T-cell (primary cell): ENCODE data around the gene APBB2. TPM values are rescaled to one million over a fixed set of nuclear protein-coding genes. Genes with fewer than 3 reads are reported as not detected.

ENCODE experiments used
- ATAC-seq, 4 experiments: fragments of 200-7000 bp in 3 of 4; fragments of 150-1000 bp in 1 of 4; cut with Tn5 transposase; replicated peaks in 1 of 4; 1 replicate in 3 of 4; 2 replicates in 1 of 4; pipeline ENCODE4 v1.10.0; 2021; ENCODE audit warnings: moderate library complexity in 3 of 4, mild to moderate bottlenecking in 2 of 4, moderate number of reproducible peaks in 1 of 4
- CTCF ChIA-PET, 2 donors: fragments of 300-600 bp; sonication (Branson Sonifier 250); formaldehyde crosslinking; loops; one replicate each; lab custom pipeline; 2022; ENCODE audit warnings: antibody characterized with exemption in 2 of 2; lab: Charles Lee
- POLR2A ChIA-PET, 2 donors: fragments of 300-600 bp; sonication (Branson Sonifier 250); formaldehyde crosslinking; loops; one replicate each; lab custom pipeline; 2022; ENCODE audit warnings: antibody characterized with exemption in 2 of 2; lab: Charles Lee
- DNase-seq, 35 experiments: peaks; one replicate each; pipeline versions ENCODE4 v3.0.0 to v3.0.0-alpha.2; 2013 to 2023
- H3K27ac ChIP-seq: one replicate; pipeline ENCODE4 v1.5.1; 2013; ENCODE audit warnings: low read length
- H3K27me3 ChIP-seq, 2 experiments: replicated peaks in 1 of 2; 1 replicate in 1 of 2; 2 replicates in 1 of 2; pipeline versions ENCODE4 v1.6.1 to v1.7.0; 2013; ENCODE audit warnings: low read length in 1 of 2, mixed read lengths in 1 of 2; ENCODE audit not compliant: control insufficient read depth in 2 of 2, insufficient read depth in 2 of 2; ENCODE audit errors: extremely low read depth in 1 of 2
- H3K36me3 ChIP-seq, 2 donors: 1 replicate in 1 of 2; 2 replicates in 1 of 2; pipeline versions ENCODE4 v1.6.1 to v1.7.0; 2013; ENCODE audit warnings: low read length in 1 of 2; ENCODE audit not compliant: control insufficient read depth in 2 of 2, insufficient read depth in 1 of 2; ENCODE audit errors: extremely low read depth in 1 of 2
- H3K4me1 ChIP-seq, 2 experiments: 1 replicate in 1 of 2; 2 replicates in 1 of 2; pipeline versions ENCODE4 v1.6.1 to v1.7.0; 2013; ENCODE audit warnings: low read length in 2 of 2, mixed read lengths in 1 of 2; ENCODE audit not compliant: insufficient read depth in 2 of 2, control insufficient read depth in 1 of 2; ENCODE audit errors: extremely low read depth in 1 of 2
- H3K4me3 ChIP-seq, 2 donors: 1 replicate in 1 of 2; 2 replicates in 1 of 2; pipeline versions ENCODE4 v1.5.1 to v1.7.0; 2013; ENCODE audit warnings: mild to moderate bottlenecking in 2 of 2, low read length in 1 of 2, moderate library complexity in 1 of 2; ENCODE audit not compliant: control insufficient read depth in 1 of 2; ENCODE audit errors: extremely low read depth in 1 of 2
- H3K9me3 ChIP-seq: 2 replicates; pipeline ENCODE4 v1.7.0; 2013
- H3K27ac Mint-ChIP-seq, 2 donors: one replicate each; pipeline ENCODE4 v1.8.0; 2020 to 2021; ENCODE audit warnings: mild to moderate bottlenecking in 2 of 2, mixed read lengths in 2 of 2
- H3K27me3 Mint-ChIP-seq, 2 donors: one replicate each; pipeline ENCODE4 v1.8.0; 2021 to 2022; ENCODE audit warnings: mixed read lengths in 2 of 2
- H3K36me3 Mint-ChIP-seq: one replicate; pipeline ENCODE4 v1.8.0; 2021; ENCODE audit warnings: mixed read lengths
- H3K4me1 Mint-ChIP-seq, 3 donors: one replicate each; pipeline ENCODE4 v1.8.0; 2020 to 2022; ENCODE audit warnings: mixed read lengths in 3 of 3, mild to moderate bottlenecking in 1 of 3
- H3K4me3 Mint-ChIP-seq, 3 donors: one replicate each; pipeline ENCODE4 v1.8.0; 2020 to 2022; ENCODE audit warnings: mild to moderate bottlenecking in 3 of 3, mixed read lengths in 3 of 3, moderate library complexity in 3 of 3
- H3K9me3 Mint-ChIP-seq, 3 donors: one replicate each; pipeline ENCODE4 v1.8.0; 2020 to 2022; ENCODE audit warnings: mixed read lengths in 3 of 3
- WGBS: methylation state at CpG from one replicate; pipeline ENCODE4 v1.1.5; 2013; ENCODE audit warnings: missing lambda C conversion rate; ENCODE audit not compliant: insufficient coverage; 5-methylcytosine and 5-hydroxymethylcytosine counted together
- total RNA-seq, 35 experiments: library from RNA in 6 of 35; stranded (reverse) in 6 of 35; fragments of 120-200 nt in 1 of 35; gene quantifications; one replicate each; pipeline versions ENCODE4 v1.2.1 to v1.2.4 and lab custom pipeline; 2013 to 2026

APBB2 gene
- total RNA-seq, 5 donors from 2014 or later (not counting 1 experiment from before 2014, with no cell fraction given) = 0.23 to 1.6 (median 0.70) TPM

DNA sequence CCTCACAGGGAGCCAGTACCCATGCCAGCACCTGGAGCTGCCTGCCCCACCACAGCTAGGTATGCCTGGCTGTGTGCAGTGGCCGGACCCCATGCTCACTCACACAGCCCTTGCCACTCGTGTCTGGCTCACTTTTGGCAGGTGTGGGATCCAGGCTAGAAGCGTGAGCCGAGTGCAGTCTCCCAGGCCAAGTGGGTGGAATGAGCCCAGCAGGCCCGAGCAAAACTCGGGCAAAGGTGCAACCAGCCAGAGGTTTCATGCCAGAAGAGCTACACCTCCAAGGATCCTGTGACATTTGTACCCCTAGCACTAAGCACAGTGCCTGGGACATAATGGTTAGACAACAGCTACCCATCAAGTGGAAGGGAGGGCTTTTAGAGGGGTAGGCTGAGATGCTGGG, 246.8 kb downstream of the APBB2 start:
- H3K27me3 Mint-ChIP-seq = peaks cover 7 to 8% of the 10 kb centered on the region in 2 donors
- no peaks in the 10 kb centered on the region for H3K4me1 Mint-ChIP-seq
- Histone ChIP-seq H3K4me3 (no peak overlapping the region), H3K9me3 (no peaks in the 10 kb centered on the region), H3K27ac (no peak overlapping the region), H3K4me1 (no peaks in the 10 kb centered on the region), H3K27me3 (peaks cover 0 to 8% of the 10 kb centered on the region in 2 experiments), H3K36me3 (no peaks in the 10 kb centered on the region)
- CTCF ChIA-PET = no interaction called here
- no peak overlapping the region for H3K27ac Mint-ChIP-seq
- H3K9me3 Mint-ChIP-seq = no peaks in the 10 kb centered on the region
- no peak for DNase-seq
- ATAC-seq = no peak
- WGBS = 63% methylated on average over 2 of the region's 6 CpGs
- H3K36me3 Mint-ChIP-seq = no peaks in the 10 kb centered on the region
- POLR2A ChIA-PET = interaction anchor here in 1 of 2 donors (0.5 kb wide), 1 partner anchor 406 kb away, joined by 8 read pairs; no protein-coding TSS in a partner anchor
- no peak overlapping the region for H3K4me3 Mint-ChIP-seq

- 78% methylated on average over 4 of the region's 5 CpGs for WGBS
- no peak for DNase-seq
- H3K36me3 Mint-ChIP-seq = no peaks in the 10 kb centered on the region
These were observed 248.3 kb downstream of the APBB2 start for GRCh38 chr4:40966091-40966490.

GRCh38 chr4:40963897-40964478, 250.4 kb downstream of the APBB2 start:
- ATAC-seq (no peak), DNase-seq (no peak)
- Mint-ChIP-seq H3K4me3 (no peak overlapping the region), H3K4me1 (no peaks in the 10 kb centered on the region), H3K36me3 (no peaks in the 10 kb centered on the region), H3K9me3 (no peaks in the 10 kb centered on the region), H3K27ac (no peak overlapping the region), H3K27me3 (peaks cover 2 to 6% of the 10 kb centered on the region in 2 donors)
- no peaks in the 10 kb centered on the region for H3K9me3 ChIP-seq
- ChIA-PET POLR2A (no interaction called here), CTCF (no interaction called here)
- H3K4me1 ChIP-seq = no peaks in the 10 kb centered on the region
- H3K4me3 ChIP-seq = no peak overlapping the region
- H3K36me3 ChIP-seq = no peaks in the 10 kb centered on the region
- H3K27ac ChIP-seq = no peak overlapping the region
- H3K27me3 ChIP-seq = peaks cover 0 to 11% of the 10 kb centered on the region in 2 experiments
- WGBS = 80% methylated on average over 1 of the region's 1 CpG

More at GRCh38 chr4:40966091-40966490, 248.3 kb downstream of the APBB2 start:
- Histone ChIP-seq H3K4me1 (no peaks in the 10 kb centered on the region), H3K27me3 (peaks cover 0 to 8% of the 10 kb centered on the region in 2 experiments), H3K36me3 (no peaks in the 10 kb centered on the region), H3K9me3 (no peaks in the 10 kb centered on the region), H3K27ac (no peak overlapping the region), H3K4me3 (no peak overlapping the region)
- Mint-ChIP-seq H3K27ac (no peak overlapping the region), H3K4me3 (no peak overlapping the region), H3K9me3 (no peaks in the 10 kb centered on the region), H3K4me1 (no peaks in the 10 kb centered on the region), H3K27me3 (peaks cover 6 to 10% of the 10 kb centered on the region in 2 donors)
- ChIA-PET CTCF (no interaction called here), POLR2A (no interaction called here)
- ATAC-seq = no peak

GRCh38 chr4:40962551-40963180, 251.7 kb downstream of the APBB2 start:
- Mint-ChIP-seq H3K9me3 (no peaks in the 10 kb centered on the region), H3K27ac (no peak overlapping the region), H3K4me3 (no peak overlapping the region), H3K27me3 (peaks cover 2 to 7% of the 10 kb centered on the region in 2 donors), H3K4me1 (no peaks in the 10 kb centered on the region), H3K36me3 (no peaks in the 10 kb centered on the region)
- H3K9me3 ChIP-seq = no peaks in the 10 kb centered on the region
- DNase-seq = no peak
- 100% methylated on average over 2 of the region's 7 CpGs for WGBS
- H3K27me3 ChIP-seq = peaks cover 0 to 11% of the 10 kb centered on the region in 2 experiments
- ATAC-seq = no peak
- H3K36me3 ChIP-seq = no peaks in the 10 kb centered on the region
- ChIA-PET CTCF (no interaction called here), POLR2A (no interaction called here)
- H3K4me1 ChIP-seq = no peaks in the 10 kb centered on the region
- no peak overlapping the region for H3K4me3 ChIP-seq
- no peak overlapping the region for H3K27ac ChIP-seq

DNA sequence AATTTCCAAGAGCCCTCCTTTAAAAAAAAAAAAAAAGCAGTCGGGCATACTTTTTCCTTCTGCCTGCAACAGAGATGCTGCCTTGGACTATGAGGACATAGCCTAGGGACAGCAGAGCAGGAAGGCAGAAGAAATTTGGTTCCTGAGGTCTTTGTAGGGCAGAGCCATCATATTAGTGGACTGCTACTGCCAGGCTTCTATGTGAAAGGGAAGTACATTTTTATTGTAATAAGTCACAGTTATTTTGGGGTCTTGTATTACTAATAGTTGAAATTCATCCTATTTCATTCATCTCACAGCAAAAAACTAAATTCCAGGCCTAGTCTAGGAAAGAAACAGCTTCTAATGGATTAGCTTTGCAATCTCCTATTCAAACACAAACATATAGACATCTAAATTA, 253.4 kb downstream of the APBB2 start:
- DNase-seq (no peak), ATAC-seq (no peak)
- Mint-ChIP-seq H3K27ac (no peak overlapping the region), H3K9me3 (no peaks in the 10 kb centered on the region), H3K27me3 (peaks cover 2 to 7% of the 10 kb centered on the region in 2 donors), H3K4me1 (no peaks in the 10 kb centered on the region), H3K4me3 (no peak overlapping the region), H3K36me3 (no peaks in the 10 kb centered on the region)
- ChIA-PET CTCF (no interaction called here), POLR2A (no interaction called here)
- Histone ChIP-seq H3K27ac (no peak overlapping the region), H3K9me3 (no peaks in the 10 kb centered on the region), H3K36me3 (no peaks in the 10 kb centered on the region), H3K4me1 (no peaks in the 10 kb centered on the region), H3K27me3 (peaks cover 0 to 3% of the 10 kb centered on the region in 2 experiments), H3K4me3 (no peak overlapping the region)
- WGBS = 100% methylated on average over 1 of the region's 1 CpG

GRCh38 chr4:40957281-40957680, 257.1 kb downstream of the APBB2 start:
- Histone ChIP-seq H3K4me3 (no peak overlapping the region), H3K27me3 (peaks cover 0 to 3% of the 10 kb centered on the region in 2 experiments), H3K36me3 (no peaks in the 10 kb centered on the region), H3K9me3 (no peaks in the 10 kb centered on the region), H3K4me1 (no peaks in the 10 kb centered on the region), H3K27ac (no peak overlapping the region)
- Mint-ChIP-seq H3K27me3 (peaks cover 2 to 7% of the 10 kb centered on the region in 2 donors), H3K4me3 (no peak overlapping the region), H3K4me1 (no peaks in the 10 kb centered on the region), H3K9me3 (no peaks in the 10 kb centered on the region), H3K36me3 (no peaks in the 10 kb centered on the region), H3K27ac (no peak overlapping the region)
- no peak for ATAC-seq
- no CpG with 5 or more reads among the region's 6 CpGs for WGBS
- ChIA-PET POLR2A (no interaction called here), CTCF (no interaction called here)
- DNase-seq = no peak
